Measurements from ENCODE around the gene PTPRK.

DNA sequence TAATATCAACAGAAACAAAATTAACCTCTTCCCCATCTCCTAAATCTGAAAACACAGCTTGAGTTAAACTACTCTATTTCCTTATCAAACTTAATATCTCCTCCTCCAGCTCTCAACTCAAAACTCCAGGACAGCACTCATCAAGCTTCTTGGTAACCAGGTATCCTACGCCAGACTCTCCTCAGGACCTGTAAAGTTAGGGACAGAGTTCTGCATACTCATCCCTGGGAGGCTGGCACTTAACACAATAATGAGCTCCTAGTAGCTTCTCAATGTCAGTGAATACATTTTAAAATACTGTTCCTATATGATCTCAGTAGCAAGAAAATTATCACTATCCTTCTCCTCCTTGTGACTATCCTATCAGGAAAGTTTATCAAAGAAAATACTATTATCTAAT lies 240.3 kb downstream of the PTPRK start:
- TF ChIP-seq, protein P1, sequence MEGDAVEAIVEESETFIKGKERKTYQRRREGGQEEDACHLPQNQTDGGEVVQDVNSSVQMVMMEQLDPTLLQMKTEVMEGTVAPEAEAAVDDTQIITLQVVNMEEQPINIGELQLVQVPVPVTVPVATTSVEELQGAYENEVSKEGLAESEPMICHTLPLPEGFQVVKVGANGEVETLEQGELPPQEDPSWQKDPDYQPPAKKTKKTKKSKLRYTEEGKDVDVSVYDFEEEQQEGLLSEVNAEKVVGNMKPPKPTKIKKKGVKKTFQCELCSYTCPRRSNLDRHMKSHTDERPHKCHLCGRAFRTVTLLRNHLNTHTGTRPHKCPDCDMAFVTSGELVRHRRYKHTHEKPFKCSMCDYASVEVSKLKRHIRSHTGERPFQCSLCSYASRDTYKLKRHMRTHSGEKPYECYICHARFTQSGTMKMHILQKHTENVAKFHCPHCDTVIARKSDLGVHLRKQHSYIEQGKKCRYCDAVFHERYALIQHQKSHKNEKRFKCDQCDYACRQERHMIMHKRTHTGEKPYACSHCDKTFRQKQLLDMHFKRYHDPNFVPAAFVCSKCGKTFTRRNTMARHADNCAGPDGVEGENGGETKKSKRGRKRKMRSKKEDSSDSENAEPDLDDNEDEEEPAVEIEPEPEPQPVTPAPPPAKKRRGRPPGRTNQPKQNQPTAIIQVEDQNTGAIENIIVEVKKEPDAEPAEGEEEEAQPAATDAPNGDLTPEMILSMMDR (IDR thresholded peaks at IDR 0.05 in 2 of 3, conservative IDR thresholded peaks at IDR 0.05 in 1 of 3; ENCODE audit: borderline replicate concordance in 1 of 3, insufficient read depth in 1 of 3, low read depth in 2 of 3, low read length in 2 of 3), result no peak
- TF ChIP-seq SP1 (IDR thresholded peaks at IDR 0.05; ENCODE audit: low read depth), result no peak
- no peak for TF ChIP-seq TCF7L2 (IDR thresholded peaks at IDR 0.05; ENCODE audit: borderline replicate concordance, extremely low read depth, insufficient read depth, insufficient read length)
- no peak for TF ChIP-seq POLR2AphosphoS5 (IDR thresholded peaks at IDR 0.05; ENCODE audit: low read depth, low read length)
- no peak for TF ChIP-seq EZH2phosphoT487 (IDR thresholded peaks at IDR 0.05; ENCODE audit: borderline replicate concordance)
- TF ChIP-seq POLR2A (IDR thresholded peaks at IDR 0.05; ENCODE audit: borderline replicate concordance, extremely low read depth, insufficient read depth, insufficient read length), result no peak
- TF ChIP-seq, protein P2, sequence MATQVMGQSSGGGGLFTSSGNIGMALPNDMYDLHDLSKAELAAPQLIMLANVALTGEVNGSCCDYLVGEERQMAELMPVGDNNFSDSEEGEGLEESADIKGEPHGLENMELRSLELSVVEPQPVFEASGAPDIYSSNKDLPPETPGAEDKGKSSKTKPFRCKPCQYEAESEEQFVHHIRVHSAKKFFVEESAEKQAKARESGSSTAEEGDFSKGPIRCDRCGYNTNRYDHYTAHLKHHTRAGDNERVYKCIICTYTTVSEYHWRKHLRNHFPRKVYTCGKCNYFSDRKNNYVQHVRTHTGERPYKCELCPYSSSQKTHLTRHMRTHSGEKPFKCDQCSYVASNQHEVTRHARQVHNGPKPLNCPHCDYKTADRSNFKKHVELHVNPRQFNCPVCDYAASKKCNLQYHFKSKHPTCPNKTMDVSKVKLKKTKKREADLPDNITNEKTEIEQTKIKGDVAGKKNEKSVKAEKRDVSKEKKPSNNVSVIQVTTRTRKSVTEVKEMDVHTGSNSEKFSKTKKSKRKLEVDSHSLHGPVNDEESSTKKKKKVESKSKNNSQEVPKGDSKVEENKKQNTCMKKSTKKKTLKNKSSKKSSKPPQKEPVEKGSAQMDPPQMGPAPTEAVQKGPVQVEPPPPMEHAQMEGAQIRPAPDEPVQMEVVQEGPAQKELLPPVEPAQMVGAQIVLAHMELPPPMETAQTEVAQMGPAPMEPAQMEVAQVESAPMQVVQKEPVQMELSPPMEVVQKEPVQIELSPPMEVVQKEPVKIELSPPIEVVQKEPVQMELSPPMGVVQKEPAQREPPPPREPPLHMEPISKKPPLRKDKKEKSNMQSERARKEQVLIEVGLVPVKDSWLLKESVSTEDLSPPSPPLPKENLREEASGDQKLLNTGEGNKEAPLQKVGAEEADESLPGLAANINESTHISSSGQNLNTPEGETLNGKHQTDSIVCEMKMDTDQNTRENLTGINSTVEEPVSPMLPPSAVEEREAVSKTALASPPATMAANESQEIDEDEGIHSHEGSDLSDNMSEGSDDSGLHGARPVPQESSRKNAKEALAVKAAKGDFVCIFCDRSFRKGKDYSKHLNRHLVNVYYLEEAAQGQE (IDR thresholded peaks at IDR 0.05; ENCODE audit: low read depth), result no peak
- TF ChIP-seq, protein P3, sequence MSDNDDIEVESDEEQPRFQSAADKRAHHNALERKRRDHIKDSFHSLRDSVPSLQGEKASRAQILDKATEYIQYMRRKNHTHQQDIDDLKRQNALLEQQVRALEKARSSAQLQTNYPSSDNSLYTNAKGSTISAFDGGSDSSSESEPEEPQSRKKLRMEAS (IDR thresholded peaks at IDR 0.05), result no peak
- TF ChIP-seq ZNF274 (IDR thresholded peaks at IDR 0.05; ENCODE audit: low read depth, low read length), result no peak
